ENCODE measurements around the gene OCEL1.
"Not testable (repeated sequence)": the region's sequence is repeated elsewhere in the genome, so short reads cannot be mapped to it uniquely, and the experiment has no call there.

Gene OCEL1

DNA sequence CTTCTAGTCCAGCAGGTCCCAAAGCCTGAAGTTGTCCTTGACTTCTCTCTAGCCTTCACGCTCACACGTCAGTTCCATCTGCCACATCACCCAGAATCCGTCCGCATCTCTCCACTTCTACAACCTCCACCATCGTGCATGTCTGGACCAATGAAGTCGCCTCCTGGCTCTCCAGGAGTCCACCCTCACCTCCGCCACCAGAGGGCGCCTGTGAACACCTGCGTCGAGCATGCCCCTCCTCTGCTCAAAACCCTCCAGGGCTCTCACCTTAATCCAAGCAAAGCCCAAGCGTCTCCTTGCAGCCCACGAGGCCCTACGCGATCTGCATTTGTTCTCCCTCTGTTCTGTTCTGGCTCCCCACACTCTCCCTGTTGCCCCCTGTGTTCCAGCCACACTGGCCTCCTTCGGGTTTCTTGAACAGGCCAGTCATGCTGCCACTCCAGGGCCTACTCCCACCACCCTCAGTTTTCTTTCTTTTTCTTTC is 34.9 kb downstream of the OCEL1 start:
- peak; percentile 82 to 92 (median 84) for DNase-seq (ENCODE audit: low read depth in 4 of 4, low spot score in 1 of 4)

DNA sequence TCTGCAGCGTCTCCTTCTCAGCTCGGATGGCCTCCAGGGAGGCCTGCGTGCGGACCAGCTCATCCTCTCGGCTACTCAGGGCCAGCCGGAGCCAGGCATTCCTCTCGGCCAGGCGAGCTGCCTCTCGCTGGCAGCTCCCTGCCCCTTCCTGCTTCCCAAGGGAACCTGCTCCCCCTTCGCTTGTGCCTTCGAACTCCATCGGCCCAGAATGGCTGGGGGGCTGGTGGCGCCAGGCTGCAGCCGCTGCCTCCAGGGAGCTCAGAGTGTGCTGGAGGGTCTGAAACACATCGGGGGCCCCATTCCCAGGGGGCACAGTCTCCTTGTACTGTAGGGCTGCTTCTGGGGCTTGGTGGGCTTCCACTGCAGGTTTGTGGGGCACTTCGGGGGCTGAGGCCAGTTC is 36.5 kb downstream of the OCEL1 start:
- no peak for DNase-seq (ENCODE audit: low read depth in 4 of 4, low spot score in 1 of 4)

DNA sequence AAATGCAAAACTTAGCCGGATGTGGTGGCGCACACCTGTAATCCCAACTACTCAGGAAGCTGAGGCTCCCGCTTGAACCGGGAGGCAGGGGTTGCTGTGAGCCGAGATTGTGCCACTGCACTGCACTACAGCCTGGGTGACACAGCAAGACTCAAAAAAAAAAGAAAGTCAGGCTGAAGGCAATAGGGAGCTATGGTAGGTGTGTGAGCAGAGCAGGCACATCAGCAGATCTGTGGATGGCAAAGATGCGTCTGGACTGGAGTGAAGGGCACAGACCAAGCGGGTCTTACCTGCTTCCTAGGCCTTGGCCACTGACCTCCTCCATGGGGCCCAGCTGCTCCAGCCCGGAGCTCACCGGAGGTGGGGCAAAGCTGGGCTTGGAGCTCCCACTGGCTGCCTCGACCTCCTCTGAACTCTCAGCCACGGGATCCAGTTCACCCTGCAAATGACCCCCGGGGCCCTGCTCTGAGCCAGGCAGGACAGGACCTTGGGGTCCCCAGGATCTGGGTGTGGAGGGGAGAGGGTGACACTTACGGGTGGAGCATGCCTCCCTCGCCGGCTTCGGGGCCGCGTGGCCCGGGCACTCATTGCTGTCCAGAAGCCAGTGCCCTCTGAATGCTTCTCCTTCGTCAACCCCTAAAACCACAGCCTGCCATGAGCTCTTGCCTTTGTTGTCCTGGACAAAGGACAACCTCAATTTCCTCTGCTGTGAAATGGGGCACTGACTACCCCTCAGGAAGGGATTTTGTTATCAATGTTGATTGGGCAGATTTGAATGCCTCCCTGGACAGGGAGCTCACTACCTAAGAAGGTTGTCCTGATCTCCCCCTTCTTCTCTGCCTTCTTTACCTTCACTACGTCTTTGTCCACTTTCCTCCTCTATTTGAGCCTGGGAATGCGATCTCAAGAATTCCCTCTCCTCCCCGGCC is 38.0 kb downstream of the OCEL1 start:
- DNase-seq (ENCODE audit: low read depth in 4 of 4, low spot score in 1 of 4), result no peak

DNA sequence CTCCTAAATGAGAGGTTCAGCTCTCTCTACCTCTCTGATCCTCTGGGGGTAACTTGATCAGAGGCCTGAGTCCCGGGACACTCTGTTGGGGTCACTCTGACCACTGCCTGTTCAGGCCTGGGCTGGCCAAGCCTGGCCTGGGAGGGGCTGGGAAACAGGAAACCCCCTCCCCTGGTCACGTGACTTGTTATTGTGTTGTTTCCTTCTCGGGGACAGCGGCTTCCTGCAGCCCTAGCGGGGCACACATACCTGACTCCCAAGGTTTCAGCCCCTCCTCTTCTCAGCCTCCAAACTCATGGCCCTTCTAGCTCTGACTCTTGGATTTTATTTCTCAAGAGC is 38.6 kb downstream of the OCEL1 start, which contains the start of gene USHBP1:
Gene USHBP1 (minus strand): TSS at position 105 of the 339 bp plus-strand sequence. CDS start 446 bp downstream, outside the sequence.
- no peak for DNase-seq (ENCODE audit: low read depth in 4 of 4, low spot score in 1 of 4)

DNA sequence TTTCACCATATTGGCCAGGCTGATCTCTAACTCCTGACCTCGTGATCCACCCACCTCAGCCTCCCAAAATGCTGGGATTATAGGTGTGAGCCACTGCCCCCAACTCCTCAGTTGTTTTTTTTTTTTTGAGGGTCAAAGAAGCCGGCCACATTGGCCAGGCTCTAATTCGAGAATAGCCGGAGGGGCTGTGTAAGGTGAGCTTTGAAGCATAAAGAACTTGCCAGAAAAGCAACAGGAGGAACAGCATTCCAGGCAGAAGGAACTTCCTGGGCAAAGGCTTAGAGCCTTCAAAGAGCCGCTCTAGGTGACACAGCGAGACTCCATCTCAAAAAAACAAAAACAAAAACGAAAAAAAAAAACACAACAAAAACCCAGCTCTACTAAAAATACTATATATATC is 40.0 kb downstream of the OCEL1 start:
- DNase-seq (ENCODE audit: low read depth in 4 of 4, low spot score in 1 of 4), result no peak

DNA sequence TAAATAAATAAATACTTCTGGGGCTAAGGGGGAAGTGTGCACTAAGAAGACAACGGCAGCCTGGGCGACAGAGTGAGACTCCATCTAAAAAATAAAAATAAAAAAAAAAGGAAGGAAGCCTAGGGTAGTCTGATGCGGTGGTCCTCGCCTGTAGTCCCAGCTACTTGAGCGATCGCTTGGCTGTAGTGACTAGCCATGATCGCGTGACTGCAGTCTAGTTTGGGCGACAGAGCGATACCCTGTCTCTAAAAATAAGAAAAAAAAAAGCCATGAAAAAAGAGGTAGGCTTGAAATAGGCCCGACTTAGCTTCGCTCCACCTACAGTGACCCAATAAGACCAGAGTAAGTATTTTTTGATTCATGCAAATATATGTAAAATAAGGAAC is 40.6 kb downstream of the OCEL1 start:
- DNase-seq (ENCODE audit: low read depth in 4 of 4, low spot score in 1 of 4), result no peak

DNA sequence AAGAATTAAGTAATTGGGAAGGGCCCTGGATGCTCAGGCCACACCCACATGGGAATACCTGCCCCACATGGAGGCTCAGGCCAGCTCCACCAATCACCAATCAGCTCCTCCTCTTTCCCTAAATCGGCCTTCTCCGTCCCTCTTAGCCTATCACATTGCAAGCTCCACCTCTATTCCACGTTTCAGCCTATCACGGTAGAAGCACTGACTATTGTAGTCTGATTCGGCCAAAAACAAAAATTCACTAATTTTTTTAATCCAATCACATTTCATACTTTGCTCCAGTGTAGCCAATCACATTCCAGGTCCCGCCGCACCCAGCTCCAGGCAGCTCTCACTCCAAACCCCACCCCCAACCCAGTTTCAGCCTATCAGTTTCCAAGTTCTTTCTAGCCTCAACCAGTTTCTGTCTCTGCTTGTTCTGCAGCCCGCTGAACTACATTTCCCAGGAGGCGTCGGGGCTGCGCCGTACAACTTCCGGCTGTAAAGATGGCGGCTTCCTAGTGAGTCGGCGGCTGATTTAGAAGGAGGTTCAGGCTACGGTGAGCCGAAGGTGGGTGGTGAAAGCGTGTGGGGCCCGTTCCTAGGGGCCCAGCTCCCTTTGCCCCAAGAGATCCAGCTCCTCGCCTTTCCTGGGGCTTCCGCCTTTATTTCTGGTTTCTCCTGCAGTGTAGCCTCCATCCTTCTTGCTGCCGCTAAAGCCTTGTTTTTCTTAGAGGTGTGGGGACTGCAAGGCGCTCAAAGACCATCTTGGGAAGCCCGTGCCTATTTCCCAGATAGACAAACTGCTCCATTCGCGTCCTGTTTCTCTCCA is 41.2 kb downstream of the OCEL1 start, which contains the start of gene BABAM1:
Gene BABAM1 (plus strand): TSS at position 469 of the 814 bp plus-strand sequence. CDS start 1,364 bp downstream, outside the sequence.
- DNase-seq (ENCODE audit: low read depth in 4 of 4, low spot score in 1 of 4), result peak; percentile 82 to 95 (median 88)

DNA sequence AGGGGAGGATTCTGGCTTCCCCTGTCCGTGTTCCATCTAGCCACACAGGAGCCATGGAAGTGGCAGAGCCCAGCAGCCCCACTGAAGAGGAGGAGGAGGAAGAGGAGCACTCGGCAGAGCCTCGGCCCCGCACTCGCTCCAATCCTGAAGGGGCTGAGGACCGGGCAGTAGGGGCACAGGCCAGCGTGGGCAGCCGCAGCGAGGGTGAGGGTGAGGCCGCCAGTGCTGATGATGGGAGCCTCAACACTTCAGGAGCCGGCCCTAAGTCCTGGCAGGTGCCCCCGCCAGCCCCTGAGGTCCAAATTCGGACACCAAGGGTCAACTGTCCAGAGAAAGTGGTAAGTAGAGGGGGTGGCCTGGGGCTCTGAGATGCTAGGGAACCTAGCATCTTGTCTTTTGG is 42.7 kb downstream of the OCEL1 start:
- no peak for DNase-seq (ENCODE audit: low read depth in 4 of 4, low spot score in 1 of 4)

DNA sequence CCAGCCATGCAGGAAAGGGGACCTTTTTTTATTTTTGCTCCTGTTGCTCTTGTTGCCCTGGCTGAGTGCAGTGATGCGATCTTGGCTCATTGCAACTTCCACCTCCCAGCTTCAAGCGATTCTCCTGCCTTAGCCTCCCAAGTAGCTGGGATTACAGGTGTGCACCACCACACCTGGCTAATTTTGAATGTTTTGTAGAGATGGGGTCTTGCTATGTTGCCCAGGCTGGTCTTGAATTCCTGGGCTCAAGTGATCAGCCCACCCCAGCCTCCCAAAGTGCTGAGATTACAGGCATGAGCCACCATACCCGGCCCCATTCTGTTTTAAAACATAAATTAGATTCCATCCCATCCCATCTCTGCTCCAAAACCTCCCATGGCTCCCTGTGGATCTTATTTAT is 48.9 kb downstream of the OCEL1 start:
- not testable (repeated sequence) for DNase-seq (ENCODE audit: low read depth in 4 of 4, low spot score in 1 of 4)

DNA sequence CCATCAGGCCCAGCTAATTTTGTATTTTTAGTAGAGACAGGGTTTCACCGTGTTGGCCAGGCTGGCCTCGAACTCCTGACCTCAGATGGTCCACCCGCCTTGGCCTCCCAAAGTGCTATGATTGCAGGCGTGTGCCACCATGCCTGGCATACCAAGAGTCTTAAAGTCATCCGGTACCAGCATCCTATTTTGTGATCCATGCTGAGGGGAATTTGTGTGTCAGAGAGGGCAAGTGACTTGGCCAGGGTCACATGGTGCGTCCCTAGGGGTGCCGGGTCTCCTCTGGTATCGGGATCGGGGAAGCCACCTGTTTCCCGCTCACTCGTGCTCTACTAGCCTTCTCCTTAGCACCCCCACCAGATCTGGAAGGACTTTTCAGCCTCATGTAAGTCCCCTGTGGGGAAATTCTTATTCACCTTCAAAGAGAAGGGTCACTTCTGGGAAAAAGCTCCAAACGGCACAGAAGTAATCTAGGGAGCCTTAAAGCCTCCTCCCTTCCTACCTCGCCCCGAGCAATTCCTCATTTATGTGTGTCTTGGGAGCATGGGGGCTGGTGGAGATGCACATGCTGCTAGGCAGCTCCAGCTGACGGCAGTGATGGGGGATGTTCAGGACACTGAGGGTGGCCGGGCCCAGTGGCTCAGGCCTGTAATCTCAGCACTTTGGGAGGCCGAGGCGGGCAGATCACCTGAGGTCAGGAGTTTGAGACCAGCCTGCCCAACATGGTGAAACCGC is 49.6 kb downstream of the OCEL1 start:
- no peak for DNase-seq (ENCODE audit: low read depth in 4 of 4, low spot score in 1 of 4)

Measured in stimulated activated CD4-positive, alpha-beta T cell treated with anti-CD3 and anti-CD28 coated beads, Interleukin-1b, Interleukin-23, amount 100 ng/mL, for 24 hours (primary cell).